Bone marrow (tissue), 2 donors: Measurements from ENCODE around the gene ZNF225.
"Not testable (repeated sequence)": the region's sequence is repeated elsewhere in the genome, so short reads cannot be mapped to it uniquely, and the experiment has no call there.

ENCODE experiments used
- DNase-seq, 2 donors: peaks; one replicate each; lab custom pipeline; 2025; lab: John Stamatoyannopoulos, UW

The ZNF225 gene

GRCh38 chr19:44163789-44164188 lies 50.6 kb downstream of the ZNF225 start:
- no peak for DNase-seq

GRCh38 chr19:44164327-44164672 lies 51.1 kb downstream of the ZNF225 start:
- no peak for DNase-seq

- peak; percentile 50 to 98 for DNase-seq
Measured at GRCh38 chr19:44164673-44165512, 51.7 kb downstream of the ZNF225 start, which contains the start of gene ZNF226. Gene ZNF226, plus strand, starts transcription at chr19:44165100. Its CDS starts 4,981 bp downstream, at chr19:44170081.

- not testable (repeated sequence) for DNase-seq
Measured at GRCh38 chr19:44170660-44171059, 57.5 kb downstream of the ZNF225 start.

- DNase-seq, result no peak
Measured at GRCh38 chr19:44176590-44176989, 63.4 kb downstream of the ZNF225 start.

GRCh38 chr19:44180968-44181367 lies 67.8 kb downstream of the ZNF225 start:
- no peak for DNase-seq

- DNase-seq, result no peak
Measured at GRCh38 chr19:44182145-44182544, 68.9 kb downstream of the ZNF225 start.
